Epithelial cell of proximal tubule (primary cell): ENCODE data around the gene MUC6. TPM values are rescaled to one million over a fixed set of nuclear protein-coding genes. Genes with fewer than 3 reads are reported as not detected.

Experiments
- DNase-seq: peaks from one replicate; pipeline ENCODE4 v3.0.0-alpha.2; 2011; ENCODE audit warnings: low read depth
- H3K4me3 ChIP-seq: 2 replicates; pipeline ENCODE4 v1.5.1; 2011; ENCODE audit warnings: low read depth, mild to moderate bottlenecking, low read length
- CTCF ChIP-seq: conservative IDR thresholded peaks from 2 replicates; pipeline ENCODE4 v1.5.1; 2012; ENCODE audit warnings: low read depth, mild to moderate bottlenecking, low read length
- total RNA-seq: library from RNA; depleted of rRNA; stranded (reverse); fragments of >200 nt; gene quantifications from 2 replicates; pipeline ENCODE4 v1.2.3, GENCODE V29; 2015

MUC6 gene
- total RNA-seq = not detected in 2 replicates

- no peak for DNase-seq
- H3K4me3 ChIP-seq = no peak within 1 kb of the TSS
- TF ChIP-seq CTCF = no peak
Measured at GRCh38 chr11:1036303-1036923, at the start of gene MUC6. Gene MUC6 (minus strand): TSS chr11:1036718. CDS start chr11:1036655, 63 bp downstream.

- no peak for TF ChIP-seq CTCF
- DNase-seq = no peak
- H3K4me3 ChIP-seq = no peak overlapping the region
Measured at GRCh38 chr11:1085440-1086170, 49.1 kb upstream of the MUC6 start.

- no peak overlapping the region for H3K4me3 ChIP-seq
- no peak for DNase-seq
Measured at GRCh38 chr11:1084561-1085439, 48.3 kb upstream of the MUC6 start.

GRCh38 chr11:1083621-1084551 lies 47.4 kb upstream of the MUC6 start:
- DNase-seq = no peak
- no peak for TF ChIP-seq CTCF
- H3K4me3 ChIP-seq = no peak overlapping the region

More at GRCh38 chr11:1084561-1085439, 48.3 kb upstream of the MUC6 start:
- no peak for TF ChIP-seq CTCF

GRCh38 chr11:1082728-1083620 lies 46.5 kb upstream of the MUC6 start:
- no peak overlapping the region for H3K4me3 ChIP-seq
- no peak for TF ChIP-seq CTCF
- DNase-seq = no peak
